Measurements from ENCODE around the gene LY6G6C. TPM values are rescaled to one million over a fixed set of nuclear protein-coding genes. Genes with fewer than 3 reads are reported as not detected.

The LY6G6C gene
- total and polyA plus RNA-seq, 4 donors, result 0.14 to 0.16 TPM; not detected in 2

DNA sequence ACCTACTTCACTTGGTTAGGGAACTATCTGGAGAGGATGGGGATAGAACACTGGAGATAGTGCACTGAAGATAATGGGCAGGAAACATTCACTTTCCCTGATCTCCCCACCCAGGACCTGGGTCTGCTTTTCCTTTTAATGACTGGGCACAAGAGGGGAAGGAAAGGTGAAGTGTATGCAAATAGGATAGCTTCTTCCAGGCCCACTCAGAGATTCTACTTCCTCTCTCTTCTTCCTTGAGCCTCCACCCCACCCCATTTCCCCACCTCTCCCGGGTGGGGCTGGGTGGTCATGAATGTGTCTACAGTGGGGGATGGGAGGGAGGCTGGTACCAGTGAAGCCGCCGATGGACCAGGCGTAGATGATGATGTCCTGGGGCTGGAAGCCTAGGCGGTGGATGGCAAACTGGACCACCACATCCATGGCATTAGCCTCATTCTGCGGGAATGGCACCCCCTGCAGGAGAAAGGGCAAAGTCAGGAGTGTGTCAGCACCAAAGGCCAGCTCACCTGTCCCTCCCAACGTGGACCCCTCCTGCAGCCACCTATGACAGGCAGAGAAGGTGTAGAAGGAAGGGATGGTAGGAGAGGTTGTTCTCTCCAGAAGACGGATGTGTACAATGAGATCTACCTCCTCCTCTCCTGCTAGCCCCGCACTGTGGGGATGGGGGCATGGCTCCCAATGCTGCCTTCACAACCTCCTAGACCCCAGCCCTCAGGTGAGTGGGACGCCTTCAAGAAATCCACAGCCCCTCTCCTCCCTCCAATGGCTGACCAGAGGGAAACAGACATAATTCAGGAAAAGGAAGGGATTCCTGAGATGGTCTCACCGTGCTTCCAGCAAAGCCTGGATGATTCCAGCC, 32.1 kb downstream of the LY6G6C start:
- Histone ChIP-seq H3K4me3 (no peak overlapping the region), H3K9me3 (ENCODE audit: control insufficient read depth in 4 of 4, insufficient read depth in 3 of 4, low read length in 3 of 4) (no peaks in the 10 kb centered on the region), H3K9ac (ENCODE audit: insufficient read depth in 1 of 2, low read length in 2 of 2) (no peak overlapping the region), H3K4me1 (ENCODE audit: control insufficient read depth in 5 of 5, insufficient read depth in 5 of 5, low read length in 5 of 5) (no peaks in the 10 kb centered on the region), H3K36me3 (ENCODE audit: control insufficient read depth in 4 of 4, insufficient read depth in 4 of 4, low read length in 4 of 4) (peaks cover 22 to 63% (median 30%) of the 10 kb centered on the region in 4 donors), H3K27ac (ENCODE audit: low read depth in 1 of 2, low read length in 1 of 2) (no peak overlapping the region), H3K27me3 (ENCODE audit: control insufficient read depth in 3 of 3, insufficient read depth in 3 of 3, low read length in 2 of 3) (no peaks in the 10 kb centered on the region)
- DNase-seq (no peak), ATAC-seq (ENCODE audit: insufficient read depth, low FRiP score) (no peak)
- 80 to 81% methylated on average over 11 of the region's 11 CpGs for WGBS, 2 donors
- TF ChIP-seq, protein P1, sequence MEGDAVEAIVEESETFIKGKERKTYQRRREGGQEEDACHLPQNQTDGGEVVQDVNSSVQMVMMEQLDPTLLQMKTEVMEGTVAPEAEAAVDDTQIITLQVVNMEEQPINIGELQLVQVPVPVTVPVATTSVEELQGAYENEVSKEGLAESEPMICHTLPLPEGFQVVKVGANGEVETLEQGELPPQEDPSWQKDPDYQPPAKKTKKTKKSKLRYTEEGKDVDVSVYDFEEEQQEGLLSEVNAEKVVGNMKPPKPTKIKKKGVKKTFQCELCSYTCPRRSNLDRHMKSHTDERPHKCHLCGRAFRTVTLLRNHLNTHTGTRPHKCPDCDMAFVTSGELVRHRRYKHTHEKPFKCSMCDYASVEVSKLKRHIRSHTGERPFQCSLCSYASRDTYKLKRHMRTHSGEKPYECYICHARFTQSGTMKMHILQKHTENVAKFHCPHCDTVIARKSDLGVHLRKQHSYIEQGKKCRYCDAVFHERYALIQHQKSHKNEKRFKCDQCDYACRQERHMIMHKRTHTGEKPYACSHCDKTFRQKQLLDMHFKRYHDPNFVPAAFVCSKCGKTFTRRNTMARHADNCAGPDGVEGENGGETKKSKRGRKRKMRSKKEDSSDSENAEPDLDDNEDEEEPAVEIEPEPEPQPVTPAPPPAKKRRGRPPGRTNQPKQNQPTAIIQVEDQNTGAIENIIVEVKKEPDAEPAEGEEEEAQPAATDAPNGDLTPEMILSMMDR (IDR thresholded peaks at IDR 0.05; ENCODE audit: control extremely low read depth, extremely low read depth), result no peak

DNA sequence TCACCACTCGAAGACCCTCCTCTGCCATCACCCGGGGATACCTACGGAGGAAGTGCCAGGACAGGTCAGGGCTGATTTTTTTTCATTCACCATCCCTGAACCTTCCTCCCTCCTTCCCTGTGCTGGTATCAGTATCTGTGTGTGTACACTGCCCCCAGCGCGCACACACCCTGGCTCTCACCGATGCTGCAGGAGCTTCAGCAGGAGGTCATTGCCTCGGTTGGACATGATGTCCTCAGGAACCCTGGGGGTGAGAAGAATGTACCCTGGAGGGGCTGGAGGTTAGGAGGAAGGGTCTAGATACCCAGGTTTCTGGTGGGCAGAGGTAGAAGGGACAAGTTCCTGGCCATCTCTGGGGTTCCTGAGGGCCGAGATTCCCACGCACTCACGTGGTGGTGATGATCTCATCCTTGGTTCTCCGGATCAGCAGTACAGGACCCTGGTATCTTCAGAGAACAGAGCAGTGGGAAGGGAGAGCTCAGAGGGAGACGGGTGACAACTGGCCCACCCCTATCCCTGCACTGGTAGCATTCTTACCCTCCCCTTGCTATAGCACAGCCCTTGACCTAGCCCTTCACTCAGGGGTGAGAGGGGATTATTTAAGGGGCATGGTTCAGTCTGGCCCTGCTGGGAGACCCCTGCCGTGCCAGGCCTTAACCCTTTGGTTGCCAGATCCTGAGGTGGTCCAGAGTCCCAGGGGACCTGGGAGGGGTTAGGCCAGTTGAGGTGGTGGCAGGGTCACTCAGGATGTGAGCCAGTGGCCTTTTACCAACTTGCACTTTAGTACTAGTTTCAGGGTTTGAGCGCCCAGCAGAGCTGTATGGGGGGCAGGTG, 33.5 kb downstream of the LY6G6C start:
- Histone ChIP-seq H3K4me3 (no peak overlapping the region), H3K9ac (ENCODE audit: insufficient read depth in 1 of 2, low read length in 2 of 2) (no peak overlapping the region), H3K9me3 (ENCODE audit: control insufficient read depth in 4 of 4, insufficient read depth in 3 of 4, low read length in 3 of 4) (no peaks in the 10 kb centered on the region)

DNA sequence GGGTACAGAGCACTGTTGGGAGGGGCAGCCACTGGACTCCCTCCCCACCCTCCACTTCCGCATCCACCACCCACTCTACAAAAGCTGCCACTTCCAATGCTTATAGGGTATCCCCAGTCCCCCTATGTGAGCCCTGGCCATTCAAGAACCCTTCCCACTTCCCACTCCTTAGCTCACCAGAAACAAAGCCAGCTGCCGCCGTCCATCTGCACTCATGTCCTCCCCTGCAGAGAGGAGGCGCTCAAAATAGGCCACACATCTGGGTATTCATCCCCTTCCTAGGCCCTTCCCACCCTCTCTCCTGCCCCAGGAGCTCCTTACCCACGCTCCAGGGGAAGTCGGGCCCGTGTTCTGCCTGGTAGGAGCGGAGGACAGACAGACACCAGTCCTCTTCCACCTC, 34.2 kb downstream of the LY6G6C start:
- TF ChIP-seq, protein P1 (IDR thresholded peaks at IDR 0.05; ENCODE audit: control extremely low read depth, extremely low read depth), result no peak
- Histone ChIP-seq H3K9ac (ENCODE audit: insufficient read depth in 1 of 2, low read length in 2 of 2) (no peak overlapping the region), H3K4me3 (no peak overlapping the region), H3K27me3 (ENCODE audit: control insufficient read depth in 3 of 3, insufficient read depth in 3 of 3, low read length in 2 of 3) (no peaks in the 10 kb centered on the region), H3K9me3 (ENCODE audit: control insufficient read depth in 4 of 4, insufficient read depth in 3 of 4, low read length in 3 of 4) (no peaks in the 10 kb centered on the region), H3K4me1 (ENCODE audit: control insufficient read depth in 5 of 5, insufficient read depth in 5 of 5, low read length in 5 of 5) (peaks cover 0 to 8% (median 0%) of the 10 kb centered on the region in 5 donors), H3K36me3 (ENCODE audit: control insufficient read depth in 4 of 4, insufficient read depth in 4 of 4, low read length in 4 of 4) (peaks cover 9 to 47% (median 23%) of the 10 kb centered on the region in 4 donors), H3K27ac (ENCODE audit: low read depth in 1 of 2, low read length in 1 of 2) (no peak overlapping the region)
- no peak for ATAC-seq (ENCODE audit: insufficient read depth, low FRiP score)
- 89 to 95% methylated on average over 8 of the region's 8 CpGs for WGBS, 2 donors
- DNase-seq, result no peak

More for the DNA sequence above, 33.5 kb downstream of the LY6G6C start:
- 87 to 89% methylated on average over 14 of the region's 14 CpGs for WGBS, 2 donors
- DNase-seq, result no peak
- TF ChIP-seq, protein P1 (IDR thresholded peaks at IDR 0.05; ENCODE audit: control extremely low read depth, extremely low read depth), result no peak
- ATAC-seq (ENCODE audit: insufficient read depth, low FRiP score), result no peak
- H3K27me3 ChIP-seq (ENCODE audit: control insufficient read depth in 3 of 3, insufficient read depth in 3 of 3, low read length in 2 of 3), result no peaks in the 10 kb centered on the region
- H3K36me3 ChIP-seq (ENCODE audit: control insufficient read depth in 4 of 4, insufficient read depth in 4 of 4, low read length in 4 of 4), result peaks cover 17 to 53% (median 26%) of the 10 kb centered on the region in 4 donors
- peaks cover 0 to 8% (median 0%) of the 10 kb centered on the region in 5 donors for H3K4me1 ChIP-seq (ENCODE audit: control insufficient read depth in 5 of 5, insufficient read depth in 5 of 5, low read length in 5 of 5)
- H3K27ac ChIP-seq (ENCODE audit: low read depth in 1 of 2, low read length in 1 of 2), result no peak overlapping the region
